Ascending aorta (tissue), 2 donors: ENCODE data around the gene ADCY9. TPM values are rescaled to one million over a fixed set of nuclear protein-coding genes. Genes with fewer than 3 reads are reported as not detected.

Experiments used
- DNase-seq, 2 donors: peaks; one replicate each; pipeline ENCODE4 v3.0.0-alpha.2; 2019; ENCODE audit warnings: low spot score in 2 of 2
- H3K27ac ChIP-seq, 2 donors: fragments of 200-600 bp; sonication (generic); one replicate each; pipeline ENCODE4 v1.5.1; 2016 to 2017; ENCODE audit warnings: mild to moderate bottlenecking in 1 of 2
- H3K27me3 ChIP-seq: fragments of 200-600 bp; sonication (generic); one replicate; pipeline ENCODE4 v1.5.1; 2017
- H3K36me3 ChIP-seq, 2 donors: fragments of 200-600 bp; sonication (generic); one replicate each; pipeline ENCODE4 v1.5.1; 2016
- H3K4me1 ChIP-seq, 2 donors: fragments of 200-600 bp; sonication (generic); one replicate each; pipeline ENCODE4 v1.5.1; 2016 to 2017; ENCODE audit warnings: mild to moderate bottlenecking in 1 of 2
- H3K4me3 ChIP-seq, 2 donors: fragments of 200-600 bp; sonication (generic); one replicate each; pipeline ENCODE4 v1.5.1; 2016 to 2017; ENCODE audit warnings: mild to moderate bottlenecking in 1 of 2
- H3K9me3 ChIP-seq, 2 donors: fragments of 200-600 bp; sonication (generic); one replicate each; pipeline ENCODE4 v1.5.1; 2016
- CTCF ChIP-seq, 3 experiments: fragments of 200-600 bp in 2 of 3; fragments of 450-650 bp in 1 of 3; sonication (generic) in 2 of 3; IDR thresholded peaks; one replicate each; pipeline ENCODE4 v1.5.1; 2016 to 2019; ENCODE audit warnings: antibody characterized with exemption in 3 of 3, mild to moderate bottlenecking in 1 of 3, moderate library complexity in 1 of 3
- intact Hi-C: fragments of 100-400 bp; cut with DNase I; formaldehyde crosslinking; loops from one replicate; pipeline ENCODE4 v1.15.1; 2023
- total RNA-seq: library from RNA; depleted of rRNA; stranded (reverse); fragments of >200 nt; gene quantifications from one replicate; pipeline ENCODE4 v1.1.0, GENCODE V29; 2016

ADCY9 gene
- total RNA-seq, 1 donor from 2014 or later = 49.7 TPM

DNA sequence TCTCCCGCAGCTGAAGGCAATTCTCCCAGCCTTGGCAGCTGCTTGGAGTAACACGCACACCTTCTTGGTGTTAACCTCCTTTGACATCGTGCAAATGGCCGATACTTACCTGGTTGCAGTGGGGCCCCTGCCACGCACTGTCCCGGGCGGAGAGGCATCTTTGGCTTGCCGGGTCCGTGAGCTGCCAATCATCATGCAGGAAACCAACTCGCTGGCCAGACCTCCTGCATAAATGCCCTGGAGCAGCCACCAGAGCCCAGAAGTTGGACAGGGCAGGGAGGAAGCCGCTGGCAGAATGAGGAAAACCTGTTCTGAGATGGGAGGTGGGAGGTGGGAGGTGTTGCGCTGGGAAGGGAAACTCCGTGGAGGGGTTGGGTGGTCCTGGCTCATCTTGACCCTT is 194.0 kb downstream of the ADCY9 start:
- Histone ChIP-seq H3K4me3 (no peak overlapping the region), H3K9me3 (no peaks in the 10 kb centered on the region), H3K27ac (no peak overlapping the region), H3K4me1 (no peaks in the 10 kb centered on the region), H3K36me3 (no peaks in the 10 kb centered on the region), H3K27me3 (no peaks in the 10 kb centered on the region)
- intact Hi-C loops = no loop called here
- TF ChIP-seq CTCF (IDR thresholded peaks at IDR 0.05) = no peak
- no peak for DNase-seq

- H3K4me1 ChIP-seq = no peaks in the 10 kb centered on the region
- no peak for DNase-seq
- no peak for TF ChIP-seq CTCF (IDR thresholded peaks at IDR 0.05)
- H3K27me3 ChIP-seq = no peaks in the 10 kb centered on the region
- no peak overlapping the region for H3K4me3 ChIP-seq
- no peaks in the 10 kb centered on the region for H3K9me3 ChIP-seq
- H3K36me3 ChIP-seq = no peaks in the 10 kb centered on the region
- no peak overlapping the region for H3K27ac ChIP-seq
- intact Hi-C loops = no loop called here
Measured at GRCh38 chr16:3920206-3920605, 196.0 kb downstream of the ADCY9 start.

DNA sequence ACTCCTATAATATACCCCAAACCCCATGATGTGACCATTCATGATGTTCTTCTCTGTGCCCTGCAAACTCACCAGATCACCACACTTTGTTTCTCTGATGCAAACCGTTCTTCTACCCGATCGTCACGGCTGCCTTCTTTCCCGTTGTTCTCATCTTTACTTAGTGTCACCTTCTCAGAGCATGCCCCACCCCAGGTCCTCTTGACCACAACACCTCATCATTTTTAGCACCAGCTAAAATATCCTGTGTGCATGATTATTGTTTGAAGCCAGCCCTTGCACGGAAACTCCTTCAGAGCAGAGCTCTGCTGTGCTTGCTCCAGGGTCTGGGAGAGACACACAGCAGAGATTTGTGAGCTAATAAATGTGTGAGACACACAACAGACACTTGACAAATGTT is 196.8 kb downstream of the ADCY9 start:
- Histone ChIP-seq H3K36me3 (no peaks in the 10 kb centered on the region), H3K27ac (no peak overlapping the region), H3K4me3 (no peak overlapping the region), H3K9me3 (no peaks in the 10 kb centered on the region), H3K27me3 (no peaks in the 10 kb centered on the region), H3K4me1 (no peaks in the 10 kb centered on the region)
- no peak for TF ChIP-seq CTCF (IDR thresholded peaks at IDR 0.05)
- DNase-seq = no peak
- intact Hi-C loops = no loop called here

GRCh38 chr16:3915426-3916260 is 200.6 kb downstream of the ADCY9 start:
- Histone ChIP-seq H3K4me3 (no peak overlapping the region), H3K27me3 (no peaks in the 10 kb centered on the region), H3K4me1 (no peaks in the 10 kb centered on the region), H3K9me3 (no peaks in the 10 kb centered on the region), H3K36me3 (no peaks in the 10 kb centered on the region), H3K27ac (no peak overlapping the region)
- DNase-seq = no peak
- intact Hi-C loops = no loop called here
- no peak for TF ChIP-seq CTCF (IDR thresholded peaks at IDR 0.05)

GRCh38 chr16:3912897-3913296 is 203.3 kb downstream of the ADCY9 start:
- intact Hi-C loops = no loop called here
- no peak overlapping the region for H3K4me3 ChIP-seq
- no peaks in the 10 kb centered on the region for H3K9me3 ChIP-seq
- no peaks in the 10 kb centered on the region for H3K36me3 ChIP-seq
- no peak for TF ChIP-seq CTCF (IDR thresholded peaks at IDR 0.05)
- H3K4me1 ChIP-seq = no peaks in the 10 kb centered on the region
- no peak overlapping the region for H3K27ac ChIP-seq
- H3K27me3 ChIP-seq = no peaks in the 10 kb centered on the region
- no peak for DNase-seq

Other genes starting within 250 kb of the ADCY9 start
- gene CREBBP, start 235.7 kb downstream of the ADCY9 start, total RNA-seq = 73.7 TPM
- gene SRL, start 125.6 kb upstream of the ADCY9 start, total RNA-seq = 15.6 TPM
- gene TFAP4, start 156.6 kb upstream of the ADCY9 start, total RNA-seq = 5.3 TPM
- 16.8 TPM for gene GLIS2, start 199.6 kb upstream of the ADCY9 start, total RNA-seq
- 26.6 TPM for gene PAM16, start 234.9 kb upstream of the ADCY9 start, total RNA-seq